ENCODE results near the gene KCNH1. TPM values are rescaled to one million over a fixed set of nuclear protein-coding genes. Genes with fewer than 3 reads are reported as not detected.

Gene KCNH1
- total and polyA plus RNA-seq, 5 donors, result 0.02 TPM; not detected in 4

- ATAC-seq (peak; percentile 5 to 17), DNase-seq (peak; percentile 9 to 42 (median 42))
- WGBS, result under 1% methylated on average over 31 of the region's 31 CpGs
- Histone ChIP-seq H3K4me3 (ENCODE audit: low read length) (peak overlapping the region; percentile 48), H3K27me3 (ENCODE audit: control insufficient read depth, insufficient read depth) (peaks cover 6% of the 10 kb centered on the region), H3K27ac (ENCODE audit: low read length) (no peak overlapping the region), H3K4me1 (ENCODE audit: control insufficient read depth, insufficient read depth, low read length) (no peaks in the 10 kb centered on the region), H3K9me3 (ENCODE audit: control insufficient read depth, low read length) (no peaks in the 10 kb centered on the region)
- intact Hi-C loops (cut with DNase I), result loop anchor here in 3 of 4 donors (5.0 to 10.0 kb wide), 4 partner anchors 546 to 729 kb away; no protein-coding TSS in a partner anchor
Observed at GRCh38 chr1:211133393-211133835, 534 bp downstream of the KCNH1 start.

- no peaks in the 10 kb centered on the region for H3K9me3 ChIP-seq (ENCODE audit: control insufficient read depth, low read length)
- intact Hi-C loops (cut with DNase I), result loop anchor here in 3 of 4 donors (5.0 to 10.0 kb wide), 4 partner anchors 546 to 728 kb away; no protein-coding TSS in a partner anchor
- DNase-seq, result no peak
- no peaks in the 10 kb centered on the region for H3K4me1 ChIP-seq (ENCODE audit: control insufficient read depth, insufficient read depth, low read length)
- WGBS, result 18% methylated on average over 20 of the region's 20 CpGs
- H3K27ac ChIP-seq (ENCODE audit: low read length), result no peak overlapping the region
- H3K27me3 ChIP-seq (ENCODE audit: control insufficient read depth, insufficient read depth), result peaks cover 6% of the 10 kb centered on the region
- no peak overlapping the region for H3K4me3 ChIP-seq (ENCODE audit: low read length)
- no peak for ATAC-seq
Observed at GRCh38 chr1:211132721-211133392, 1.1 kb downstream of the KCNH1 start.

GRCh38 chr1:211129776-211130175, 4.2 kb downstream of the KCNH1 start:
- H3K27ac ChIP-seq (ENCODE audit: low read length), result no peak overlapping the region
- WGBS, result 82% methylated on average over 1 of the region's 1 CpG
- intact Hi-C loops (cut with DNase I), result loop anchor here in 3 of 4 donors (5.0 to 10.0 kb wide), 4 partner anchors 542 to 725 kb away; no protein-coding TSS in a partner anchor
- H3K4me1 ChIP-seq (ENCODE audit: control insufficient read depth, insufficient read depth, low read length), result no peaks in the 10 kb centered on the region
- H3K9me3 ChIP-seq (ENCODE audit: control insufficient read depth, low read length), result no peaks in the 10 kb centered on the region
- ATAC-seq (no peak), DNase-seq (no peak)
- H3K27me3 ChIP-seq (ENCODE audit: control insufficient read depth, insufficient read depth), result peaks cover 6% of the 10 kb centered on the region
- no peak overlapping the region for H3K4me3 ChIP-seq (ENCODE audit: low read length)

GRCh38 chr1:211127166-211127565, 6.8 kb downstream of the KCNH1 start:
- ATAC-seq, result no peak
- Histone ChIP-seq H3K9me3 (ENCODE audit: control insufficient read depth, low read length) (no peaks in the 10 kb centered on the region), H3K4me3 (ENCODE audit: low read length) (no peak overlapping the region), H3K4me1 (ENCODE audit: control insufficient read depth, insufficient read depth, low read length) (no peaks in the 10 kb centered on the region), H3K27me3 (ENCODE audit: control insufficient read depth, insufficient read depth) (peaks cover 6% of the 10 kb centered on the region), H3K27ac (ENCODE audit: low read length) (no peak overlapping the region)
- intact Hi-C loops (cut with DNase I), result no loop called here
- no peak for DNase-seq
- 81% methylated on average over 4 of the region's 4 CpGs for WGBS

GRCh38 chr1:211126622-211127021, 7.3 kb downstream of the KCNH1 start:
- 77% methylated on average over 2 of the region's 2 CpGs for WGBS

GRCh38 chr1:211118407-211119102, 15.4 kb downstream of the KCNH1 start:
- ATAC-seq (no peak), DNase-seq (no peak)
- 80% methylated on average over 9 of the region's 9 CpGs for whole genome bisulfite sequencing
- Histone ChIP-seq H3K4me1 (ENCODE audit: control insufficient read depth, insufficient read depth, low read length) (no peaks in the 10 kb centered on the region), H3K27ac (ENCODE audit: low read length) (no peak overlapping the region), H3K9me3 (ENCODE audit: control insufficient read depth, low read length) (no peaks in the 10 kb centered on the region), H3K4me3 (ENCODE audit: low read length) (no peak overlapping the region), H3K27me3 (ENCODE audit: control insufficient read depth, insufficient read depth) (no peaks in the 10 kb centered on the region)
- intact Hi-C loops (cut with DNase I), result no loop called here

More at GRCh38 chr1:211126622-211127021, 7.3 kb downstream of the KCNH1 start:
- H3K4me3 ChIP-seq (ENCODE audit: low read length), result no peak overlapping the region
- no peaks in the 10 kb centered on the region for H3K9me3 ChIP-seq (ENCODE audit: control insufficient read depth, low read length)
- DNase-seq (no peak), ATAC-seq (no peak)
- H3K4me1 ChIP-seq (ENCODE audit: control insufficient read depth, insufficient read depth, low read length), result no peaks in the 10 kb centered on the region
- H3K27me3 ChIP-seq (ENCODE audit: control insufficient read depth, insufficient read depth), result peaks cover 6% of the 10 kb centered on the region
- H3K27ac ChIP-seq (ENCODE audit: low read length), result no peak overlapping the region
- intact Hi-C loops (cut with DNase I), result no loop called here

- intact Hi-C loops (cut with DNase I), result no loop called here
- no peak overlapping the region for H3K27ac ChIP-seq (ENCODE audit: low read length)
- no peak for ATAC-seq
Observed at GRCh38 chr1:211114446-211114845, 19.5 kb downstream of the KCNH1 start.

GRCh38 chr1:211113566-211113965, 20.4 kb downstream of the KCNH1 start:
- Histone ChIP-seq H3K4me1 (ENCODE audit: control insufficient read depth, insufficient read depth, low read length) (no peaks in the 10 kb centered on the region), H3K9me3 (ENCODE audit: control insufficient read depth, low read length) (no peaks in the 10 kb centered on the region), H3K27me3 (ENCODE audit: control insufficient read depth, insufficient read depth) (no peaks in the 10 kb centered on the region), H3K27ac (ENCODE audit: low read length) (no peak overlapping the region), H3K4me3 (ENCODE audit: low read length) (no peak overlapping the region)
- ATAC-seq (no peak), DNase-seq (no peak)
- WGBS, result 43% methylated on average over 2 of the region's 2 CpGs
- intact Hi-C loops (cut with DNase I), result no loop called here

More at GRCh38 chr1:211114446-211114845, 19.5 kb downstream of the KCNH1 start:
- Histone ChIP-seq H3K9me3 (ENCODE audit: control insufficient read depth, low read length) (no peaks in the 10 kb centered on the region), H3K4me1 (ENCODE audit: control insufficient read depth, insufficient read depth, low read length) (no peaks in the 10 kb centered on the region), H3K27me3 (ENCODE audit: control insufficient read depth, insufficient read depth) (no peaks in the 10 kb centered on the region), H3K4me3 (ENCODE audit: low read length) (no peak overlapping the region)
- WGBS, result 81% methylated on average over 6 of the region's 6 CpGs
- DNase-seq, result no peak

GRCh38 chr1:211111351-211111750, 22.6 kb downstream of the KCNH1 start:
- WGBS, result 90% methylated on average over 22 of the region's 22 CpGs
- no peak overlapping the region for H3K27ac ChIP-seq (ENCODE audit: low read length)
- H3K4me1 ChIP-seq (ENCODE audit: control insufficient read depth, insufficient read depth, low read length), result no peaks in the 10 kb centered on the region
- DNase-seq (peak in 1 of 3 donors; percentile 56), ATAC-seq (no peak)
- intact Hi-C loops (cut with DNase I), result no loop called here
- H3K9me3 ChIP-seq (ENCODE audit: control insufficient read depth, low read length), result no peaks in the 10 kb centered on the region
- no peak overlapping the region for H3K4me3 ChIP-seq (ENCODE audit: low read length)
- no peaks in the 10 kb centered on the region for H3K27me3 ChIP-seq (ENCODE audit: control insufficient read depth, insufficient read depth)

GRCh38 chr1:211101481-211101880, 32.5 kb downstream of the KCNH1 start:
- Histone ChIP-seq H3K27me3 (ENCODE audit: control insufficient read depth, insufficient read depth) (no peaks in the 10 kb centered on the region), H3K27ac (ENCODE audit: low read length) (no peak overlapping the region), H3K4me3 (ENCODE audit: low read length) (no peak overlapping the region), H3K9me3 (ENCODE audit: control insufficient read depth, low read length) (no peaks in the 10 kb centered on the region), H3K4me1 (ENCODE audit: control insufficient read depth, insufficient read depth, low read length) (no peaks in the 10 kb centered on the region)
- ATAC-seq (no peak), DNase-seq (no peak)
- 56% methylated on average over 2 of the region's 2 CpGs for WGBS
- intact Hi-C loops (cut with DNase I), result no loop called here

- no peak overlapping the region for H3K27ac ChIP-seq (ENCODE audit: low read length)
- no peak for ATAC-seq
- no peaks in the 10 kb centered on the region for H3K27me3 ChIP-seq (ENCODE audit: control insufficient read depth, insufficient read depth)
- H3K4me3 ChIP-seq (ENCODE audit: low read length), result no peak overlapping the region
- H3K9me3 ChIP-seq (ENCODE audit: control insufficient read depth, low read length), result no peaks in the 10 kb centered on the region
- no peak for DNase-seq
- H3K4me1 ChIP-seq (ENCODE audit: control insufficient read depth, insufficient read depth, low read length), result no peaks in the 10 kb centered on the region
- 72% methylated on average over 5 of the region's 5 CpGs for WGBS
- intact Hi-C loops (cut with DNase I), result no loop called here
Observed at GRCh38 chr1:211099393-211099792, 34.6 kb downstream of the KCNH1 start.

Data from right cardiac atrium (tissue), 5 donors.